GM12878 (cell line): ENCODE data around the gene RIPOR3. TPM values are rescaled to one million over a fixed set of nuclear protein-coding genes. Genes with fewer than 3 reads are reported as not detected.
A peak's percentile ranks its signal among the peaks of the same experiment; 100 is the strongest.

Source experiments
- ATAC-seq: fragments of 200-7000 bp; cut with Tn5 transposase; 3 replicates; pipeline ENCODE4 v1.9.1; 2020; ENCODE audit warnings: mild to moderate bottlenecking, moderate library complexity
- BruUV-seq: library from RNA; stranded (reverse); fragments of 400-500 nt; replicated peaks from 2 replicates; lab custom pipeline; 2021; lab: Mats Ljungman, UMichigan
- CTCF ChIA-PET: fragments of 300-600 bp; sonication (Branson Sonifier 250); formaldehyde crosslinking; extraction: SDS; loops from one replicate; lab custom pipeline; 2021; ENCODE audit warnings: inconsistent platforms; lab: Yijun Ruan, JAX
- POLR2A ChIA-PET: fragments of 350-600 bp; formaldehyde crosslinking; extraction: SDS; loops from one replicate; lab custom pipeline; 2021; ENCODE audit warnings: inconsistent platforms; lab: Charles Lee
- RAD21 ChIA-PET: fragments of 300-600 bp; sonication (Branson Sonifier 250); formaldehyde crosslinking; loops from one replicate; lab custom pipeline; 2023; ENCODE audit warnings: antibody characterized with exemption; ENCODE audit not compliant: unreplicated experiment; lab: Charles Lee
- SMC1A ChIA-PET: fragments of 300-600 bp; sonication (Branson Sonifier 250); formaldehyde crosslinking; loops from one replicate; lab custom pipeline; 2023; ENCODE audit not compliant: unreplicated experiment, uncharacterized antibody; lab: Charles Lee
- DNase-seq: peaks from one replicate; pipeline ENCODE4 v3.0.0-alpha.2; 2011; ENCODE audit warnings: low read depth, low spot score
- FAIRE-seq: peaks from 3 replicates; lab custom pipeline; 2011; peaks lifted over from hg19 to GRCh38; lab: Jason Lieb, UNC
- H2AFZ ChIP-seq: 2 replicates; pipeline ENCODE4 v1.6.0; 2011; ENCODE audit warnings: low read depth, low read length, control low read depth; ENCODE audit not compliant: control insufficient read depth
- H3K27ac ChIP-seq: 2 replicates; pipeline ENCODE4 v1.5.1; 2011; ENCODE audit warnings: control low read depth; ENCODE audit not compliant: control insufficient read depth, insufficient read depth
- H3K27me3 ChIP-seq, 2 experiments: replicated peaks in 1 of 2; 2 replicates each; pipeline versions ENCODE4 v1.6.0 to v1.6.1; 2011; ENCODE audit warnings: low read length in 1 of 2; ENCODE audit not compliant: control insufficient read depth in 2 of 2, insufficient read depth in 2 of 2
- H3K36me3 ChIP-seq, 2 experiments: 2 replicates each; pipeline ENCODE4 v1.5.1; 2011; ENCODE audit warnings: low read length in 1 of 2; ENCODE audit not compliant: control insufficient read depth in 2 of 2, insufficient read depth in 2 of 2
- H3K4me1 ChIP-seq: 2 replicates; pipeline ENCODE4 v1.6.1; 2011; ENCODE audit warnings: mild to moderate bottlenecking, low read length, moderate library complexity, mixed read lengths; ENCODE audit not compliant: control insufficient read depth, insufficient read depth
- H3K4me2 ChIP-seq: 2 replicates; pipeline ENCODE4 v1.6.0; 2011; ENCODE audit warnings: control low read depth; ENCODE audit not compliant: control insufficient read depth, insufficient read depth
- H3K4me3 ChIP-seq: fragments of 200-600 bp; sonication (generic); 2 replicates; pipeline ENCODE4 v1.5.1; 2016
- H3K79me2 ChIP-seq: 2 replicates; pipeline ENCODE4 v1.6.0; 2011; ENCODE audit warnings: low read length; ENCODE audit not compliant: control insufficient read depth, insufficient read depth
- H3K9ac ChIP-seq: 2 replicates; pipeline ENCODE4 v1.8.0; 2011; ENCODE audit warnings: low read length, control low read depth, mixed read lengths; ENCODE audit not compliant: control insufficient read depth, insufficient read depth
- H3K9me3 ChIP-seq: replicated peaks from 3 replicates; pipeline ENCODE4 v1.5.1; 2011; ENCODE audit warnings: mild to moderate bottlenecking, low read length; ENCODE audit not compliant: control insufficient read depth, insufficient read depth
- H4K20me1 ChIP-seq: 2 replicates; pipeline ENCODE4 v1.6.0; 2011; ENCODE audit not compliant: control insufficient read depth, insufficient read depth
- ASH2L ChIP-seq: fragments of 300-600, 200-600 bp; sonication (generic); IDR thresholded peaks from 2 replicates; pipeline ENCODE4 v1.6.1; 2017; ENCODE audit warnings: low read depth, mild to moderate bottlenecking, borderline replicate concordance
- ETV6 ChIP-seq, 2 experiments: fragments of 450-650 bp in 1 of 2; IDR thresholded peaks in 1 of 2; conservative IDR thresholded peaks in 1 of 2; 2 replicates each; pipeline ENCODE4 v1.6.1; 2014; ENCODE audit warnings: antibody characterized with exemption in 1 of 2, borderline replicate concordance in 1 of 2, low read depth in 1 of 2, mild to moderate bottlenecking in 1 of 2, moderate library complexity in 1 of 2
- FOXK2 ChIP-seq: fragments of 450-650 bp; IDR thresholded peaks from 2 replicates; pipeline ENCODE4 v1.6.1; 2017; ENCODE audit warnings: mild to moderate bottlenecking, moderate library complexity
- GATAD2B ChIP-seq: fragments of 450-650 bp; conservative IDR thresholded peaks from 2 replicates; pipeline ENCODE4 v1.6.1; 2017; ENCODE audit warnings: low read depth, mild to moderate bottlenecking, moderate library complexity
- HDGF ChIP-seq: fragments of 450-650 bp; IDR thresholded peaks from 2 replicates; pipeline ENCODE4 v1.6.1; 2016; ENCODE audit warnings: antibody characterized with exemption
- JUNB ChIP-seq: IDR thresholded peaks from 2 replicates; pipeline ENCODE4 v1.6.1; 2016; ENCODE audit warnings: antibody characterized with exemption, mild to moderate bottlenecking
- NFYB ChIP-seq: IDR thresholded peaks from 2 replicates; pipeline ENCODE4 v1.6.1; 2011; ENCODE audit warnings: low read depth, mild to moderate bottlenecking, low read length, improper control_type of control experiment, moderate library complexity; ENCODE audit not compliant: insufficient read depth
- NR2C1 ChIP-seq: fragments of 450-650 bp; IDR thresholded peaks from 2 replicates; pipeline ENCODE4 v1.6.1; 2017; ENCODE audit warnings: antibody characterized with exemption, mild to moderate bottlenecking, moderate library complexity
- RB1 ChIP-seq: fragments of 450-650 bp; formaldehyde crosslinking; IDR thresholded peaks from 2 replicates; pipeline ENCODE4 v1.6.1; 2017; ENCODE audit warnings: mild to moderate bottlenecking, borderline replicate concordance
- RELA ChIP-seq: fragments of 450-650 bp; IDR thresholded peaks from 2 replicates; pipeline ENCODE4 v1.8.0; 2014; ENCODE audit warnings: borderline replicate concordance; ENCODE audit not compliant: partially characterized antibody
- TCF12 ChIP-seq: IDR thresholded peaks from 2 replicates; pipeline ENCODE4 v1.6.1; 2011; ENCODE audit warnings: low read depth, mild to moderate bottlenecking, low read length
- WRNIP1 ChIP-seq: IDR thresholded peaks from 2 replicates; pipeline ENCODE4 v1.6.1; 2011; ENCODE audit warnings: low read depth, low read length, improper control_type of control experiment, borderline replicate concordance
- ZBED1 ChIP-seq: IDR thresholded peaks from 2 replicates; pipeline ENCODE4 v1.6.1; 2016; ENCODE audit warnings: borderline replicate concordance
- WGBS: methylation state at CpG from one replicate; pipeline ENCODE4 v1.1.6; 2016; ENCODE audit warnings: low lambda C conversion rate; ENCODE audit not compliant: insufficient replicate concordance, insufficient coverage; ENCODE audit errors: missing lambda C conversion rate; 5-methylcytosine and 5-hydroxymethylcytosine counted together
- in situ Hi-C: fragments of 300-500 bp; cut with MboI; formaldehyde crosslinking; loops from 9 replicates; pipeline ENCODE4 v1.14.3; 2018; ENCODE audit warnings: mixed read lengths
- intact Hi-C: fragments of 100-400 bp; cut with micrococcal nuclease; formaldehyde crosslinking; loops from one replicate; pipeline ENCODE4 v1.14.2; 2022; ENCODE audit not compliant: unreplicated experiment
- polyA plus RNA-seq, 11 experiments: library from polyadenylated mRNA; depleted of rRNA in 4 of 11; unstranded in 6 of 11; stranded (reverse) in 5 of 11; fragments of >200 nt; fragmentation: Nextera tagmentation in 4 of 11; fragmentation: Illumina TruSeq in 1 of 11; extraction: Ambion mirVana in 4 of 11; extraction: Trizol in 1 of 11; gene quantifications; 1 replicate in 1 of 11; 2 replicates in 10 of 11; pipeline versions ENCODE4 v1.2.1 to v1.2.3, GENCODE V29; 2011 to 2016; ENCODE audit warnings: inconsistent platforms in 2 of 11, missing spikeins in 2 of 11, low read depth in 1 of 11
- total RNA-seq, 4 experiments: library from RNA; depleted of rRNA in 3 of 4; stranded (reverse); fragments of >200 nt in 3 of 4; fragmentation: Illumina TruSeq in 1 of 4; extraction: Trizol in 1 of 4; gene quantifications; 2 replicates each; pipeline versions ENCODE4 v1.2.1 to v1.2.3, GENCODE V29; 2013 to 2021
- TF ChIP-seq, protein P1 (sequence below): fragments of 450-650 bp; formaldehyde crosslinking; IDR thresholded peaks from 2 replicates; pipeline ENCODE4 v1.4.0; 2020; ENCODE audit warnings: mild to moderate bottlenecking, moderate library complexity
- TF ChIP-seq, protein P2 (sequence below): IDR thresholded peaks from 2 replicates; pipeline ENCODE4 v1.6.1; 2011; ENCODE audit warnings: borderline replicate concordance, low read depth, mild to moderate bottlenecking, moderate library complexity, low read length; ENCODE audit not compliant: insufficient read depth, poor library complexity, severe bottlenecking
- TF ChIP-seq, protein P3 (sequence below): fragments of 450-650 bp; IDR thresholded peaks from 2 replicates; pipeline ENCODE4 v1.6.1; 2017; ENCODE audit warnings: low read depth, mild to moderate bottlenecking, moderate library complexity

The RIPOR3 gene
- total and polyA plus RNA-seq, 10 of the 15 experiments (the other 5 are each of a cell fraction or from before 2014, with no cell fraction given): 0.04 to 0.55 (median 0.12) TPM; not detected in 6

DNA sequence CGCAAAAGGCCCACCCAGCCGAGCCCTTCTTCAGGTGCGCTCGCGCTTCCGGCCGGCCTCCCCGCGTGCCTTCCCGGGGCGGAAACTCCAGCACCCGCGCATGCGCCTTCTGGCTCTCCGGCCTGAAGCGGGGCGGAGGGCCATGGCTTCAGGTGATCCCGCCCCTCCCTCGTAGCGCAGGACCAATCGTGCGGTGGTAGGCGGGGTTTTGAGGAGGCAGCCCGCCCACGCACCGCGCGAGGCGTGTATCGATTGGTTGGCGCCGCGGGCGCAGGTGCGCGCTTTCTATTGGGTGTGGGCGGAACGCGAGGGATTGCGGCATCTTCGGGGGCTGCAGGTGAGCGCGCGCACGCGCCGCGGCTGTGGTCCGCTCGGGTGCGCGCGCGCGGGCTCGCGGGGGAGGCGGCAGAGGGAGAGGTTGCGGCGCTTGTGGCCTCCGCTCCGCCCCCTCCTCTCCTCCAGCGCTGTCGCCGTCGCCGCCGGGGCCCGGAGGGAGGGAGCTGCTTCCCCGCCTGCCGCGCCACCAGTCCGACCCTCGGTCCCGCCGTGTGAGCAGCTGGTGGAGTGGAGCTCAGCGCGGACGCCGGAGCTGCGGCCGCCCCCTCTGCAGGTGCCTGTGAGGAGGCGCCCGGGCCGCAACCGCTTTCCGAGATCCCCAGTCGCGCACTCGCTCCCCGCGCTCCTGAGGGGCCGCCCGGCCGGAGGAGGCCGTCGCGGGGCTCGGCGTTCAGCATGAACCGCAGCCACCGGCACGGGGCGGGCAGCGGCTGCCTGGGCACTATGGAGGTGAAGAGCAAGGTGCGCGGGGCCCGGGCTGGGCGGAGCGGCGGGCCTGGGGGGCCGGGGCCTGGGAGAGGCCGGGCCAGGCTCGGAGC is 40.0 kb upstream of the RIPOR3 start, which contains the start of gene PARD6B:
Gene PARD6B (plus strand): TSS at position 526 of the 875 bp plus-strand sequence. CDS start 207 bp downstream, at position 733.
- DNase-seq: peak; percentile 97
- Histone ChIP-seq H3K4me3 (peak within 1 kb of the TSS; percentile 83), H3K4me2 (peak within 1 kb of the TSS; percentile 100), H3K79me2 (peaks cover 6% of the 10 kb centered on the region), H3K4me1 (peaks cover 12% of the 10 kb centered on the region; the same call in 1 of the 2 replicates), H3K27me3 (no peaks in the 10 kb centered on the region), H3K9ac (peak within 1 kb of the TSS; percentile 71), H3K9me3 (no peaks in the 10 kb centered on the region), H4K20me1 (no peaks in the 10 kb centered on the region), H3K36me3 (no peaks in the 10 kb centered on the region), H2AFZ (peak within 1 kb of the TSS; percentile 96), H3K27ac (peak within 1 kb of the TSS; percentile 39)
- SMC1A ChIA-PET: no interaction called here
- BruUV-seq: no TSS peak
- POLR2A ChIA-PET: no interaction called here
- intact Hi-C loops (loop anchor here (2.0 to 10.0 kb wide), 2 partner anchors 60 to 546 kb away; no protein-coding TSS in a partner anchor), in situ Hi-C loops (no loop called here)
- RAD21 ChIA-PET: no interaction called here
- CTCF ChIA-PET: interaction anchor here (1.2 to 3.3 kb wide), 2 partner anchors 18 to 63 kb away, joined by 3 to 21 read pairs; partner anchors contain the start of gene BCAS4
- peak; percentile 97 for FAIRE-seq
- peak; percentile 94 for ATAC-seq
- 1% methylated on average over 67 of the region's 114 CpGs for WGBS
- TF ChIP-seq RELA (peak; percentile 22), ASH2L (peak; percentile 46; the same call in 1 of the 2 replicates), GATAD2B (peak; percentile 63; the same call in 1 of the 2 replicates), TCF12 (peak; percentile 38; the same call in 1 of the 2 replicates), NR2C1 (no peak), NFYB (peak; percentile 78), FOXK2 (no peak), ETV6 (conservative IDR thresholded peaks at IDR 0.05 in 1 of 2, IDR thresholded peaks at IDR 0.05 in 1 of 2; ENCODE audit: borderline replicate concordance in 1 of 2, low read depth in 1 of 2) (peak in 1 of 2 experiments; percentile 99; a peak in 2 of 4 replicates), ZBED1 (no peak), WRNIP1 (no peak), RB1 (peak; percentile 85), HDGF (0 out of 2 replicates have a peak, but pooled peaks have one; percentile 41), JUNB (no peak)
- TF ChIP-seq, protein P1, sequence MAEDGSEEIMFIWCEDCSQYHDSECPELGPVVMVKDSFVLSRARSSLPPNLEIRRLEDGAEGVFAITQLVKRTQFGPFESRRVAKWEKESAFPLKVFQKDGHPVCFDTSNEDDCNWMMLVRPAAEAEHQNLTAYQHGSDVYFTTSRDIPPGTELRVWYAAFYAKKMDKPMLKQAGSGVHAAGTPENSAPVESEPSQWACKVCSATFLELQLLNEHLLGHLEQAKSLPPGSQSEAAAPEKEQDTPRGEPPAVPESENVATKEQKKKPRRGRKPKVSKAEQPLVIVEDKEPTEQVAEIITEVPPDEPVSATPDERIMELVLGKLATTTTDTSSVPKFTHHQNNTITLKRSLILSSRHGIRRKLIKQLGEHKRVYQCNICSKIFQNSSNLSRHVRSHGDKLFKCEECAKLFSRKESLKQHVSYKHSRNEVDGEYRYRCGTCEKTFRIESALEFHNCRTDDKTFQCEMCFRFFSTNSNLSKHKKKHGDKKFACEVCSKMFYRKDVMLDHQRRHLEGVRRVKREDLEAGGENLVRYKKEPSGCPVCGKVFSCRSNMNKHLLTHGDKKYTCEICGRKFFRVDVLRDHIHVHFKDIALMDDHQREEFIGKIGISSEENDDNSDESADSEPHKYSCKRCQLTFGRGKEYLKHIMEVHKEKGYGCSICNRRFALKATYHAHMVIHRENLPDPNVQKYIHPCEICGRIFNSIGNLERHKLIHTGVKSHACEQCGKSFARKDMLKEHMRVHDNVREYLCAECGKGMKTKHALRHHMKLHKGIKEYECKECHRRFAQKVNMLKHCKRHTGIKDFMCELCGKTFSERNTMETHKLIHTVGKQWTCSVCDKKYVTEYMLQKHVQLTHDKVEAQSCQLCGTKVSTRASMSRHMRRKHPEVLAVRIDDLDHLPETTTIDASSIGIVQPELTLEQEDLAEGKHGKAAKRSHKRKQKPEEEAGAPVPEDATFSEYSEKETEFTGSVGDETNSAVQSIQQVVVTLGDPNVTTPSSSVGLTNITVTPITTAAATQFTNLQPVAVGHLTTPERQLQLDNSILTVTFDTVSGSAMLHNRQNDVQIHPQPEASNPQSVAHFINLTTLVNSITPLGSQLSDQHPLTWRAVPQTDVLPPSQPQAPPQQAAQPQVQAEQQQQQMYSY: no peak
- TF ChIP-seq, protein P2, sequence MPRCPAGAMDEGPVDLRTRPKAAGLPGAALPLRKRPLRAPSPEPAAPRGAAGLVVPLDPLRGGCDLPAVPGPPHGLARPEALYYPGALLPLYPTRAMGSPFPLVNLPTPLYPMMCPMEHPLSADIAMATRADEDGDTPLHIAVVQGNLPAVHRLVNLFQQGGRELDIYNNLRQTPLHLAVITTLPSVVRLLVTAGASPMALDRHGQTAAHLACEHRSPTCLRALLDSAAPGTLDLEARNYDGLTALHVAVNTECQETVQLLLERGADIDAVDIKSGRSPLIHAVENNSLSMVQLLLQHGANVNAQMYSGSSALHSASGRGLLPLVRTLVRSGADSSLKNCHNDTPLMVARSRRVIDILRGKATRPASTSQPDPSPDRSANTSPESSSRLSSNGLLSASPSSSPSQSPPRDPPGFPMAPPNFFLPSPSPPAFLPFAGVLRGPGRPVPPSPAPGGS: no peak
- TF ChIP-seq, protein P3, sequence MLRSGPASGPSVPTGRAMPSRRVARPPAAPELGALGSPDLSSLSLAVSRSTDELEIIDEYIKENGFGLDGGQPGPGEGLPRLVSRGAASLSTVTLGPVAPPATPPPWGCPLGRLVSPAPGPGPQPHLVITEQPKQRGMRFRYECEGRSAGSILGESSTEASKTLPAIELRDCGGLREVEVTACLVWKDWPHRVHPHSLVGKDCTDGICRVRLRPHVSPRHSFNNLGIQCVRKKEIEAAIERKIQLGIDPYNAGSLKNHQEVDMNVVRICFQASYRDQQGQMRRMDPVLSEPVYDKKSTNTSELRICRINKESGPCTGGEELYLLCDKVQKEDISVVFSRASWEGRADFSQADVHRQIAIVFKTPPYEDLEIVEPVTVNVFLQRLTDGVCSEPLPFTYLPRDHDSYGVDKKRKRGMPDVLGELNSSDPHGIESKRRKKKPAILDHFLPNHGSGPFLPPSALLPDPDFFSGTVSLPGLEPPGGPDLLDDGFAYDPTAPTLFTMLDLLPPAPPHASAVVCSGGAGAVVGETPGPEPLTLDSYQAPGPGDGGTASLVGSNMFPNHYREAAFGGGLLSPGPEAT: no peak
